HG02798 (cell line): Measurements from ENCODE around the gene NDUFA7.
"Not testable (repeated sequence)": the region's sequence is repeated elsewhere in the genome, so short reads cannot be mapped to it uniquely, and the experiment has no call there.

Experiments
- ATAC-seq: cut with Tn5 transposase; IDR thresholded peaks from one replicate; pipeline ENCODE4 v1.9.1; 2021; ENCODE audit warnings: mild to moderate bottlenecking; ENCODE audit not compliant: unreplicated experiment, poor library complexity

The NDUFA7 gene

DNA sequence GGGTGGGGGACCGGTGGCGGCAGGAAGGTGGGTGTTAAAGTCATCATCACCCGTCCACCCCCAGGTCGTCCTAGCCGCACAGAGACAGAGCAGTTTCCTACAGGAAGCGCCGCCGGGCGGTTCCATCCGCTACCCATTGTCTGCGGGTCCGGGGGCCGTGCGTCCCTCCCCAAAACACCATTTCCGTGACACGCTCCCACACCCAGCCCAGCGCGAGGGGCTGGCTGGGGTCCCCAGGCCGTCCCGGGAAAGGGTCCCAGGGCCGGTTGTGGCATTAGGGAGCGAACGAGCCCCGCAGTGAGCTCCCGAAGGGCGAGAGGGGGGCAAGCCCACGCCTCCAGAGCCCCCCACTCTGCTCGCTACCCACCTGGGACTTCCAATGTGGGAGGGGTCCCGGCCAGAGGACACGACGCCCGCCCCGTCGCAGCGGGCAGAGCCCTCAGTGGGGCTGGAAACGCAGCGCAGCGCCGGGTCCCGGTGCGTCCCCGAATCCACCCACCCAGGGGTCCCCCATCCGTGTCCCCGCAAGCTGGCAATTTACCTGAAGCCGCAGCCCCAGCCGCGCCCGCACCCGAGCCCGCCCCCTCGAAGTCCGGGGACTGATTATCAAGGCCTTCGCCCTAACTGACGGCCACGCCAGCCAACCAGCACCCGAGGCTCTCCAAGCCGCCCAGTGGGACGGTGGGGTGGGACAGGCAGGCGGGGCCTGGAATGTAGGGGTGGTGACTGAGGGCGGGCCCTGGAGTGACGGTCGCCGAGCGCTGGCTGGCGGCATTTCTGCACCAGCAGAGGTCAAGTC is 21.7 kb upstream of the NDUFA7 start, which contains the start of gene KANK3:
Gene KANK3 (minus strand): TSS at position 579 of the 799 bp plus-strand sequence. CDS start 5,434 bp downstream, outside the sequence.
- ATAC-seq = peak; percentile 88

DNA sequence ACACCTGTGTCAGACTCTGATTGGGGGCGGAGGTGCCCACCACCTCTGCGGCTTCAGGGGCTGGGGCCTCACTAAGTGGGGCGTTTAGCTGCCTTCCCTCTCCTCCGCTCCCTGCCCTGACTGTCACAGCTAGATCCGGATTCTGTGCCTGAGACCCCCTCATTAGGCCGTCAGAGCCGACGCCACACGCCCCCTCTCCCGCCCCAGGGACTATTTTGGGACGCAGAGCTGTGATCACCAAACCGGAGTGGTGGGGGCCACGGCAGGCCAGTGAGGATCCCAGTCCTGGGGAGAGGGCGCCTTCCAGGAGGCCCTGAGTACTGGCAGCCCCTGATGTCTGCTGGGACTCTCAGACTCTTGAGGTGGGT is 21.1 kb upstream of the NDUFA7 start:
- ATAC-seq = no peak

DNA sequence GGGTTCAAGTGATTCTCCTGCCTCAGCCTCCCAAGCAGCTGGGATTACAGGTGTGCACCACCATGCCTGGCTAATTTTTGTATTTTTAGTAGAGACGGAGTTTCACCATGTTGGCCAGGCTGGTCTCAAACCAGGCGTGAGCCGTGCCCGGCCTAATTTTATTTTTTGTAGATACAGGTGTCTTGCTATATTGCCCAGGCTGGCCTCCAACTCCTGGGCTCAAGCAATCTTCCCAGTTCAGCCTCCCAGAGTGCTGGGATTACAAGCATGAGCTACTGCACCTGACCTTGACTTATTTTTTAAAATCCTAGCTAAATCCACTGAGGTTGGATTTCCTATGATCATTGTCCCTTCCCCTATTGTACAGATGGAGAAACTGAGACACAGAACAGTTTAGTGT is 20.3 kb upstream of the NDUFA7 start:
- not testable (repeated sequence) for ATAC-seq

- ATAC-seq = no peak
These were observed 19.3 kb upstream of the NDUFA7 start for GRCh38 chr19:8340341-8341096.

GRCh38 chr19:8338835-8339234 is 17.7 kb upstream of the NDUFA7 start:
- ATAC-seq = no peak

DNA sequence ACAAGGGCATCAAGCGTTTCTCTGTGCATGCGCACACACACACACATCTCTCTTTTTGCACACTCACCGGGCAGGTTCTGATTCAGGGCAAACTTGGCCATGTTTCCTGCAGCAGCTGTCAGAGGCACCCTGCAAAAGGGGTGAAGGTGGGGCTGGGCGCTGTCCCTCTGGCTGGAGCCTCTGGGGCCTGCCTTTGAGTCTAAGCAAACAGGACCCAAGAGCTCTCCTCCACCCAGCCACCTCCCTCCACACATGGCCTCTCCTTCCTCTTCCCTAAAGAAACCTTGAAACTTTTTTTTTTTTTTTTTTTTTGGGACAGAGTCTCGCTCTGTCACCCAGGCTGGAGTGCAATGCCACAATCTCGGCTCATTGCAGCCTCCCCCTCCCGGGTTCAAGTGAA is 16.6 kb upstream of the NDUFA7 start:
- ATAC-seq = no peak

DNA sequence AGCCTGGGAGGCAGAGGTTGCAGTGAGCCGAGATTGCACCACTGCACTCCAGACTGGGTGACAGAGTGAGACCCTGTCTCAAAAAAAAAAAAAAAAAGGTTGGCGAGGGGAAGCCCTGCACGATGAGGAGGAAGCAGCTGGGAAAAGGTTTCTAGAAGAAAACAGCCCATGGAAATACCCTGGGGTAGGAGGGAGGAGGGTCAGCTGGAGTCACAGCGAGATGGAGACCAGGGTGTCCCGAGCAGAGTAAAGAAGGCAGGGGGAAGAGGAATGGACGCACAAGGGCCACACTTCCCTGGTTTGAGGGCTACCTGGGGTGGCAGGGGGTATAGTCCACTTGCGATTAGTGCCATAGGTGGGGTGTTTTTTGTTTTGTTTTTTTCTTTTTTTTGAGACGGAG is 15.5 kb upstream of the NDUFA7 start:
- ATAC-seq = no peak

DNA sequence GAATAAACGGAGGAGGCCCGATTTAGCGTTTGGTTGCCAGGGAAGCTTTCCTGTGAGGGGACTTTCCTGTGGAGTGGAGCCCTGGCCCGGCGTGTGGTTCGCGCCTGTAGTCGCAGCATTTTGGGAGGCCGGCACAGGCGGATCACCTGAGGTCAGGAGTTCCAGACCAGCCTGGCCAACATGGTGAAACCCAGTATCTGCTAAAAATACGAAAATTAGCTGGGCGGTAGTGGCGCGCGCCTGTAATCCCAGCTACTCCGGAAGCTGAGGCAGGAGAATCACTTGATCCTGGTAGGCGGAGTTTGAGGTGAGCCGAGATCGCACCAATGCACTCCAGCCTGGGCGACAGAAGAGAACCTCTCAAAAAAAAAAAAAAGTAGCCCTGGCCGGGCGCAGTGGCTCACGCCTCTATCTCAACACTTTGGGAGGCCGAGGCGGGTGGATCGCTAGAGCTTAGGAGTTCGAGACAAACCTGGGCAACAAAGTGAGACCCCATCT is 14.9 kb upstream of the NDUFA7 start:
- no peak for ATAC-seq

DNA sequence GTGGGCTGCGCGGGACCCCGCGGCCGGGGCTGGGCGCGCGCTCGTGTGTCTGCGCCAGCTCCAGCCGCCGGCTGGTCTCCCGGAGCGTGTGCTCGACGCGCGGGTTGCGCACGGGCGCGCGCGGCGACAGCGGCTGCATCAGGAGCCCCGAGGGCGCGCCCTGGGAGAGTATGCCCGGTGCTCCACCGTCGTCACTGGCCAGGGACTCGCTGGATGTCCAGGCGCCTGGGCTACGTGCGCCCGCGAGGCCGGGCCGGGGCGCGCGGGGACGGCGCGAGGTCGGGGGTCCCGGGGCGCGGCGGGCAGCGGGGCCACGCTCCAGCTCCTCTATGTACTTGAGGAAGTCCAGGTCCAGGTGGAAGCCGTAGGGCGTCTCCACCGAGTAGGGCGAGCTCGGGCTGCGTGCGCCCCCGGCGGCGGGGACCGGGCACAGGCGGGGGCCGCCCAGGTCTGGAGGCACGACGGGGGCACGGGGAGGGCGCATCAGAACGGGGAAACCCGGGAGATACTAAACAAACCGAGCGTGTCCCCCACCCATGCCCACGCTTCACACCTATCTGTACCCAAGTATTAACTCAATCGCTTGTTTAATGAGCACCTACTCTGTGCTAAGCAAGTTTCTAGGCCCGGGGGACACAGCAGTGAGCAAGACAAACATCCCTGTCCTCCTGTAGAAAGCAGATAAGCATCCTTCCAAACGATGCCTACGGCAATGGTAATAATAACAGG is 14.3 kb upstream of the NDUFA7 start:
- ATAC-seq = peak; percentile 21

- ATAC-seq = peak; percentile 50
These were observed 13.5 kb upstream of the NDUFA7 start for GRCh38 chr19:8334458-8335342.

GRCh38 chr19:8333767-8334457 is 12.7 kb upstream of the NDUFA7 start:
- ATAC-seq = no peak

- ATAC-seq = no peak
These were observed 12.0 kb upstream of the NDUFA7 start for GRCh38 chr19:8332976-8333766.

GRCh38 chr19:8331263-8331845 is 10.2 kb upstream of the NDUFA7 start:
- ATAC-seq = no peak

DNA sequence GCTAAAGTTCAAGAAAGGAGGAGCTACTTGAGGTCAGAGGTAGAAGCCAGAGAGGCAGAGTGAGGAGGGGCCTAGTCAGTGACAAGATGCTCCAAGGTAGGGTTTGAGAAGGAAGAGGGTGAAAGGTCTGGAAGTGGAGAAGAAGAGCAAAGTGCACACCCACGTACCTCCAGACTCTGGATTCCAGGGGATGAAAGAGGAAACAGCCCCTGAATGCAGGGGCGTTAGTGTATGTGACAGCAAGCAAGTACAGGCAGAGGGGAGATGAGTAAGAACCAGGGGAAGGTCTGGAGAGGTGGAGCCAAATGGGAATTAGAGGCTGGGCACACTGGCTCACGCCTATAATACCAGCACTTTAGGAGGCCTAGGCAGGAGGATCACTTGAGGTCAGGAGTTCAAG is 8.8 kb upstream of the NDUFA7 start:
- ATAC-seq = no peak

DNA sequence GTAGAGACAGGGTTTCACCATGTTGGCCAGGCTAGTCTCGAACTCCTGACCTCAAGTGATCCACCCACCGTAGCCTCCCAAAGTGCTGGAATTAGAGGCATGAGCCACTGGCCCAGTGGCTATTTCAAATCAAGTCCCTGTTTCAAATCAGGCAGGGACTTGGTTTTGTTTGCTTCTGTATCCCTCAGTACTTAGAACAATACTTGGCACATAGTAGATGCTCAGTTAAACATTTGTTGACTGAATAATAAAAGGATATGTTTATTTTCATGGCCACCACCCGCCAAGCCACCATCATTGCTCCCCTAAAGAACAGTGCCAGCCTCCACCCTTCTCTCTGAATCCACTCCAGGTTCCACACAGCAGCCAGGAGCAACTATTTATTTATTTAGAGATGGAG is 4.3 kb upstream of the NDUFA7 start:
- ATAC-seq = no peak

DNA sequence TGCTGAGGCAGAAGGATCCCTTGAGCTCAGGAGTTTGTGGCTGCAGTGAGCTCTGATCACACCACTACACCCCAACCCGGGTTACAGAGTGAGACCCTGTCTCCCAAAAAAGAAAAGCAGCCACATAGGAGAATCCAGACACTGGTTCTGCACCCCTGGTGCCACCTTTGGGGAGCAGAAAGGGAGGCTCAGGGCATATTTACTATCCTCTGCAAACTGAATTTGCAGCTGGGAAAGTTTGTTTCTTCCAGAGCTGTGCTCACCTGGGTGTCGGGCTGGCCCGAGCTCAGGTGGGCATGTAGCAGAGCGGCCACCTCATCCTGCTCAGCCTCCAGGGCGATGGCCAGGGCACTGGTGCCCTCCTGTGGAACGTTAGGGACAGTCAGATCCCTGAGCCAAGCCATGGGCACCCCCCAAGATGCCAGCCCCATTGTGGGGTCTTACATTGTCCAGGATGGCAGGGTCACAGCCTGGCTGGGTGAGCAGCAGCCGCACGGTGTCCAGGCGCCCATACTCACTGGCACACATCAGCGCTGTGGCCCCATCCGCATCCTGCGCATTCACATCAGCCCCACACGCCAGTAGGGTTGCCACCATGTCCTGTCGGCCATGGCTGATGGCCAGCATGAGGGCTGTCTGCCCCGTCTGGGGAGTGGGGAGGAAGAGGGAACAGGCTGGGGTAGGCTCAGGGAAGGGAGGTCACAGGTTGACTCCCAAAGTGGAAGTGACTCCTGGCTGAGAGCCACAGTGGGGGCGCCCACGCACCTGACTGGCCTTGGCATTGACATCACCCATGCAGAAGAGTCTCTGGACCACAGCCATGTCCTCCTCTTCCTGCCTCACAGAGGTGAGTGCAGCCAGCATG is 3.2 kb upstream of the NDUFA7 start:
- no peak for ATAC-seq

- no peak for ATAC-seq
These were observed 2.6 kb upstream of the NDUFA7 start for GRCh38 chr19:8323781-8324185.
